GM04503 (cell line): Measurements from ENCODE around the gene RASA4B.

Experiments
- DNase-seq: peaks from one replicate; pipeline ENCODE4 v3.0.0-alpha.2; 2012; ENCODE audit warnings: low read depth

RASA4B gene

GRCh38 chr7:102453319-102453718 is 64.3 kb downstream of the RASA4B start:
- DNase-seq: no peak

- no peak for DNase-seq
Observed at GRCh38 chr7:102452451-102452850, 65.1 kb downstream of the RASA4B start.

GRCh38 chr7:102451371-102452054 is 66.1 kb downstream of the RASA4B start:
- no peak for DNase-seq

- DNase-seq: no peak
Observed at GRCh38 chr7:102450242-102450641, 67.3 kb downstream of the RASA4B start.

GRCh38 chr7:102449136-102449535 is 68.4 kb downstream of the RASA4B start:
- DNase-seq: no peak

- no peak for DNase-seq
Observed at GRCh38 chr7:102447311-102447710, 70.3 kb downstream of the RASA4B start.

GRCh38 chr7:102446387-102447156 is 71.0 kb downstream of the RASA4B start:
- DNase-seq: no peak

GRCh38 chr7:102445674-102446071 is 71.9 kb downstream of the RASA4B start:
- DNase-seq: no peak

GRCh38 chr7:102444961-102445673 is 72.5 kb downstream of the RASA4B start:
- DNase-seq: no peak

GRCh38 chr7:102439963-102440795 is 77.4 kb downstream of the RASA4B start:
- peak; percentile 51 for DNase-seq

- DNase-seq: no peak
Observed at GRCh38 chr7:102436118-102436517, 81.5 kb downstream of the RASA4B start.

- no peak for DNase-seq
Observed at GRCh38 chr7:102434039-102434486, 83.5 kb downstream of the RASA4B start.

- DNase-seq: no peak
Observed at GRCh38 chr7:102433219-102434038, 84.1 kb downstream of the RASA4B start, which contains the start of gene ORAI2. TSS of gene ORAI2 (plus strand) at chr7:102433575. CDS start at chr7:102438957, 5,382 bp downstream.
